Muscle of leg (tissue), 11 donors: ENCODE data around the gene RAB3GAP1. TPM values are rescaled to one million over a fixed set of nuclear protein-coding genes. Genes with fewer than 3 reads are reported as not detected.
"Not testable (repeated sequence)": the region's sequence is repeated elsewhere in the genome, so short reads cannot be mapped to it uniquely, and the experiment has no call there.

Source experiments
- DNase-seq: peaks from one replicate; pipeline ENCODE4 v3.0.0; 2013
- H3K27ac ChIP-seq: one replicate; pipeline ENCODE4 v1.5.1; 2013; ENCODE audit warnings: mild to moderate bottlenecking, low read length, control low read depth
- H3K27me3 ChIP-seq: one replicate; pipeline ENCODE4 v1.6.1; 2013; ENCODE audit warnings: low read length; ENCODE audit not compliant: control insufficient read depth, insufficient read depth
- H3K36me3 ChIP-seq: one replicate; pipeline ENCODE4 v1.6.1; 2013; ENCODE audit warnings: low read length; ENCODE audit not compliant: control insufficient read depth, insufficient read depth
- H3K4me1 ChIP-seq: one replicate; pipeline ENCODE4 v1.6.1; 2013; ENCODE audit warnings: low read length; ENCODE audit not compliant: control insufficient read depth, insufficient read depth
- H3K4me3 ChIP-seq: one replicate; pipeline ENCODE4 v1.5.1; 2013; ENCODE audit warnings: low read length, control low read depth
- H3K9me3 ChIP-seq: replicated peaks from 2 replicates; pipeline ENCODE4 v1.6.1; 2013; ENCODE audit warnings: low read depth, low read length; ENCODE audit not compliant: control insufficient read depth
- WGBS: methylation state at CpG from one replicate; pipeline ENCODE4 v1.1.5; 2013; ENCODE audit warnings: missing lambda C conversion rate; ENCODE audit not compliant: insufficient coverage; 5-methylcytosine and 5-hydroxymethylcytosine counted together
- polyA plus RNA-seq, 8 donors: library from polyadenylated mRNA; unstranded; fragments of 120-200 nt; gene quantifications; one replicate each; pipeline versions ENCODE4 v1.2.1 to v1.2.3, GENCODE V29; 2013; ENCODE audit warnings: inconsistent platforms in 1 of 8, low replicate concordance in 1 of 8; ENCODE audit not compliant: insufficient read length in 8 of 8, insufficient read depth in 1 of 8
- total RNA-seq: library from RNA; stranded (reverse); fragments of 120-200 nt; gene quantifications from one replicate; pipeline ENCODE4 v1.2.4, GENCODE V29; 2013

The RAB3GAP1 gene
- total and polyA plus RNA-seq, 9 donors, result 28.7 to 38.3 (median 33.5) TPM

DNA sequence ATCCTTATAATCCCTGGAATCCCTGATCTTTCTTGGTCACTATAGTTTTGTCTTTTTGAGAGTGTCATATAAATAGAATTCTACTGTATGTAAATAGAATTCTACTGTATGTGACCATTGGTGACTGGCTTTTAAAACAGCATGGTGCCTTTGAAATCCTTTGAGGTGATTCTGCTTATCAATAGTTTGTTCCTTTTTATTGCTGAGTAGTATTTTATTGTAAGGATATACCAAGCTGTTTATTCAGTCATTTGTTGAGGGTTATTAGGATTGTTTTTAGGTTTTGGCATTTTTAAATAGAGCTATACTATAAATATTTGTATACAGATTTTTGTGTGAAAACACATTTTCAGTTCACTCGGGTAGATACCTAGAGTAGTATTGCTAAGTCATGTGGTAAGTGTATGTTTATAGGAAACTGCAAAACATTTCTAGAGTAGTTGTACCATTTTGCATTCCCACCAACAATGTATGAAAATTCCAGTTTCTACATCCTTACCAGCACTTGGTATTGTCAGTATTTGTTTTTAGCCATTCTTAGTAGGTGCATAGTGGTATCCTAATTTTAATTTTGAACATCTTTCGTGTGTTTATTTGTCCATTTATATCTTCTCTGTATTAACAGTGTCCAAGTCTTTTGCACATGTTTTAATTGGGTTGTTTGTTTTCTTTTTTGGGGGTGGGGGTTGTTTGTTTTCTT lies 45.6 kb downstream of the RAB3GAP1 start:
- Histone ChIP-seq H3K4me1 (no peaks in the 10 kb centered on the region), H3K27me3 (no peaks in the 10 kb centered on the region), H3K9me3 (no peaks in the 10 kb centered on the region), H3K27ac (no peak overlapping the region), H3K36me3 (peaks cover 6% of the 10 kb centered on the region), H3K4me3 (no peak overlapping the region)
- WGBS, result no CpG with 5 or more reads among the region's 2 CpGs
- no peak for DNase-seq

DNA sequence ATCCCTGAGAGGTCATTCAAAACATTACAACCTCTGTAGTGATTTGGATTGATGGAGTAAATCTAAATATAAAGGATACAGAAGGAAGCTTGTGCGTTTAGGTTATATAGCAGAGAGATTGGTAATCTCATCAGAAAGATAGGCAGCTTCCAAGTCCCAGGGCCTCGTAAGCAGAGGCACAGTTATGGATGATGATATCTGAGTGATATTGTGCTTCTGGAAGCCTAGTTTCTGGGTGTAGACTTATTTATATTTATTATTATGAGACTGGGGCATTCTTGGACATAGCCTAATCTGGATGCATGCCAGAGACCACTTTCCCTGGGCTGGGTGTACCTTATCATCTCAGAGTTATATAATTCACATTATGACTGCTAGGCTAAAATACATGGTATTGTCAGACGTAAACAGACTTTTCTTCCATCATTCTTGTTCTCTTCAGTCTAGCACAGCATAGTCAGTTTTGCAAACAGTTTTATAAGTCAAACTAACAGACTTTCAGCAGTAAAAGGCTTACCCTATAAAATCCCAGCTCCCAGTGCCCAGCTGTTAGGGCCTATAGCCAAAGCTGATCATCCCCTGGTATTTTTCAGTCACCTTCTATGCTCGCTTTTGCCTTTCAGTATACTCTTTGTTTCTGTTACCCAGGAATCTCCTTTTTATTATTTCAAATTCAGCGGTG lies 47.9 kb downstream of the RAB3GAP1 start:
- Histone ChIP-seq H3K36me3 (no peaks in the 10 kb centered on the region), H3K27ac (no peak overlapping the region), H3K9me3 (peaks cover 3% of the 10 kb centered on the region), H3K4me1 (no peaks in the 10 kb centered on the region), H3K4me3 (no peak overlapping the region), H3K27me3 (no peaks in the 10 kb centered on the region)
- WGBS, result no CpG with 5 or more reads among the region's 5 CpGs
- DNase-seq, result peak; percentile 11

DNA sequence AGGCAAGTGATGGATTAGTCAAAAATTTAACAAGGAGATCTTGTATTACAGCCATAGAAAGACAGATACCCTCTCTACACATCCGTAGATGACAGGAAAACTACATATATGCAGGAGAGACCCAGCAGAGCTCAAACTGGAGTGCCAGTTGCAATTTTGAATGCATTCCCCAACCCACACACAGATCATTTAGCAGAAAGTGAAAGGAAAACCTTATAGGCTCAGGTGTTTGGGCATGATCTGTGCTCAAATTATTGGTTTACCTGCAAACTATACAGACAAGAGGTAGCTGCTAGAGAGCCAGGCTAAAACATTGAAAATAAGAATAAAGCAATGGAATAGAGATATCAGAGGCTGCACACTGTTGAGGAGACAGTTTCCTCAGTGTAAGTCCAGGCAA lies 51.8 kb downstream of the RAB3GAP1 start:
- Histone ChIP-seq H3K4me1 (no peaks in the 10 kb centered on the region), H3K36me3 (no peaks in the 10 kb centered on the region), H3K27ac (no peak overlapping the region), H3K4me3 (no peak overlapping the region), H3K9me3 (peaks cover 5% of the 10 kb centered on the region), H3K27me3 (no peaks in the 10 kb centered on the region)
- DNase-seq, result no peak
- no CpG with 5 or more reads among the region's 1 CpG for WGBS

DNA sequence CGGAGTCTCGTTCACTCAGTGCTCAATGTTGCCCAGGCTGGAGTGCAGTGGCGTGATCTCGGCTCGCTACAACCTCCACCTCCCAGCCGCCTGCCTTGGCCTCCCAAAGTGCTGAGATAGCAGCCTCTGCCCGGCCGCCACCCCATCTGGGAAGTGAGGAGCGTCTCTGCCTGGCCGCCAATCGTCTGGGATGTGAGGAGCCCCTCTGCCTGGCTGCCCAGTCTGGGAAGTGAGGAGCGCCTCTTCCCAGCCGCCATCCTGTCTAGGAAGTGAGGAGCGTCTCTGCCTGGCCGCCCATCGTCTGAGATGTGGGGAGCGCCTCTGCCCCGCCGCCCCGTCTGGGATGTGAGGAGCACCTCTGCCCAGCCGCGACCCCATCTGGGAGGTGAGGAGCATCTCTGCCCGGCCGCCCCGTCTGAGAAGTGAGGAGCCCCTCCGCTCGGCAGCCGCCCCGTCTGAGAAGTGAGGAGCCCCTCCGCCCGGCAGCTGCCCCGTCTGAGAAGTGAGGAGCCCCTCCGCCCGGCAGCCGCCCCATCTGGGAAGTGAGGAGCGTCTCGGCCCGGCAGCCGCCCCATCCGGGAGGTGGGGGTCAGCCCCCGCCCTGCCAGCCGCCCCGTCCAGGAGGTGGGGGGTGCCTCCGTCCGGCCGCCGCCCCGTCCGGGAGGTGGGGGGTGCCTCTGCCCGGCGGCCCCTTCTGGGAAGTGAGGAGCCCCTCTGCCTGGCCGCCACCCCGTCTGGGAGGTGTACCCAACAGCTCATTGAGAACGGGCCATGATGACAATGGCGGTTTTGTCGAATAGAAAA lies 53.6 kb downstream of the RAB3GAP1 start:
- H3K9me3 ChIP-seq, result not testable (repeated sequence)
- WGBS, result 95% methylated on average over 21 of the region's 56 CpGs

DNA sequence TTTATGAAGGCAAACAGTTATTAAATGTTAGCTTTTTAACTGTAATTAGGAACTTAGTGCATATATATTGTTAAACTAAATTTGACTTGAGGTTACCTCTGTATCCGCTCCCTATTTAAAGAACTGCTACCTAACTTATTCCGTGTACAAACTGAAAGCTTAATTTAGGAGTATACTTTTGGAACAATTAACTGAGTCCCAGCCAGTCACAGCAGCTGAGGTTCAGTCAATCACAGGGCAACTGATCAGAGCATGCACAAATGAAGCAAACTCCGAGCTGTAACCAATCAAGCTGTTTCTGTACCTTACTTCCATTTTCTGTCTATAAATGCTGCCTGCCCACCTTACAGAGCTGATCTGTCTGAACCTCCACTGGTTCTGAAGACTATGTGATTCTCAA lies 61.2 kb downstream of the RAB3GAP1 start:
- Histone ChIP-seq H3K4me3 (no peak overlapping the region), H3K27ac (no peak overlapping the region), H3K27me3 (no peaks in the 10 kb centered on the region), H3K4me1 (no peaks in the 10 kb centered on the region), H3K36me3 (peaks cover 9% of the 10 kb centered on the region), H3K9me3 (no peaks in the 10 kb centered on the region)
- 100% methylated on average over 1 of the region's 3 CpGs for WGBS
- DNase-seq, result no peak

More for the DNA sequence above, 53.6 kb downstream of the RAB3GAP1 start:
- not testable (repeated sequence) for DNase-seq, H3K27ac ChIP-seq, H3K36me3 ChIP-seq, H3K4me3 ChIP-seq, H3K4me1 ChIP-seq, H3K27me3 ChIP-seq

DNA sequence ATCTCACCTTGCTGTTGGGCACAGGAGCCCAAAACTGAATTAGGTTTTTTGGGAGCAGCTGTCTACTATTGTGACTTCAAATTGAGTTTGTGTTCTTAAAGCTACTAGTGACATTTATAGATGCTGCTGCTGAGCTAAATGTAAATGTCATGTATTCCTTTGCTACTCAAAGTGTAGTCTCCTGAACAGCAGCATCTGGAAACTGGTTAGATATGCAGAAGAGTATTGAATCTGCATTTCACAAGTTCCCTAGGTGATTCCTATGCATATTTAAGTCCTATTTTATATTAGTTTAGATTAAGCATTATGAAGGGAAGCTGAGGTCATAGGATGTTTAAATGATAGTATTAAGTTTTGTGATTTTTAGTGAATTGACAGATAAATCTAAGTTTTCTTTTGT lies 67.5 kb downstream of the RAB3GAP1 start:
- H3K36me3 ChIP-seq, result peaks cover 4% of the 10 kb centered on the region
- H3K27ac ChIP-seq, result no peak overlapping the region
- no peaks in the 10 kb centered on the region for H3K9me3 ChIP-seq
- H3K27me3 ChIP-seq, result no peaks in the 10 kb centered on the region
- DNase-seq, result no peak
- no peak overlapping the region for H3K4me3 ChIP-seq
- no peaks in the 10 kb centered on the region for H3K4me1 ChIP-seq

DNA sequence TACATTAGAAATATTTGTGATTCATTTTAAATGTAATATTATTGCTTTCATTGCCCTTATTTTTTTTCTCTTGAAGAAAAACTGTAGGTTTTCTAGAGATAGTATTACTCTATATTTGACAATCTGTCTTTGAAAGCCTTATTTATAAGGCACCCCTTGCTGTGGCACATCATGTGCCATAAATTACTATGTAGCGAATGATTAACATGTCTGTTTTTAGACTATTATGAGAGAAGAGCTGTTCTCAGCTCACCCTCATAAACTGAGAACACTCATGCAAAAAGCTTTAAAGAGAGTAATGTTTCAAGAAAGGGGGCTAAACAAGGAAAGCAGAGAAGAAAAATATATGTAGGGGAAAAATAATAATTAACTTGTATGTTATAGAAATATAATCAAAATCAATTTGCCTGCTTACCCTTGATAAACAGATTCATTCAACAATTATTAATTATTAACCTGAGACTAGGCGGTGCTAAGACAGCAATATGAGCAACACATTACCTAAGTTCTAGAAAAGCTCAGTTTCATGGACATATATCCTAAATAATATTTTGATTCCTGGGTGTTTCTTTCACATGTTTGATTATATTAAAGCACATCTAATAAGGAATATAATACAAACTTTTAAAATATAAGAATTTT lies 69.0 kb downstream of the RAB3GAP1 start:
- DNase-seq, result no peak
- H3K4me1 ChIP-seq, result no peaks in the 10 kb centered on the region
- no peaks in the 10 kb centered on the region for H3K9me3 ChIP-seq
- H3K36me3 ChIP-seq, result peaks cover 4% of the 10 kb centered on the region
- WGBS, result no CpG with 5 or more reads among the region's 2 CpGs
- no peak overlapping the region for H3K27ac ChIP-seq
- H3K27me3 ChIP-seq, result no peaks in the 10 kb centered on the region
- no peak overlapping the region for H3K4me3 ChIP-seq

DNA sequence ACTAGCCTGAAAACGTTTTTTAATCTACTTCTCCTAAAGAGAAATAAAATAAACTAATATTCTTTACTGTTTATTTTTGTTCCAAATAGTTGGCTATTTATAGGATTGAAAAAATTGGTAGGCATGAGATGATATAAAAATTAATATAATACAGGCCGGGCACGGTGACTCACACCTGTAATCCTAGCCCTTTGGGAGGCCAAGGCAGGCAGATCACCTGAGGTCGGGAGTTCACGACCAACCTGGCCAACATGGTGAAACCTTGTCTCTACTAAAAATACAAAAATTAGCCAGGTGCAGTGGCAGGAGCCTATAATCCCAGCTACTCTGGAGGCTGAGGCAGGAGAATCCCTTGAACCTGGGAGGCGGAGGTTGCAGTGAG lies 69.6 kb downstream of the RAB3GAP1 start:
- not testable (repeated sequence) for H3K27ac ChIP-seq, H3K36me3 ChIP-seq, H3K4me3 ChIP-seq, H3K4me1 ChIP-seq, H3K27me3 ChIP-seq, H3K9me3 ChIP-seq, DNase-seq
- no CpG with 5 or more reads among the region's 6 CpGs for WGBS

DNA sequence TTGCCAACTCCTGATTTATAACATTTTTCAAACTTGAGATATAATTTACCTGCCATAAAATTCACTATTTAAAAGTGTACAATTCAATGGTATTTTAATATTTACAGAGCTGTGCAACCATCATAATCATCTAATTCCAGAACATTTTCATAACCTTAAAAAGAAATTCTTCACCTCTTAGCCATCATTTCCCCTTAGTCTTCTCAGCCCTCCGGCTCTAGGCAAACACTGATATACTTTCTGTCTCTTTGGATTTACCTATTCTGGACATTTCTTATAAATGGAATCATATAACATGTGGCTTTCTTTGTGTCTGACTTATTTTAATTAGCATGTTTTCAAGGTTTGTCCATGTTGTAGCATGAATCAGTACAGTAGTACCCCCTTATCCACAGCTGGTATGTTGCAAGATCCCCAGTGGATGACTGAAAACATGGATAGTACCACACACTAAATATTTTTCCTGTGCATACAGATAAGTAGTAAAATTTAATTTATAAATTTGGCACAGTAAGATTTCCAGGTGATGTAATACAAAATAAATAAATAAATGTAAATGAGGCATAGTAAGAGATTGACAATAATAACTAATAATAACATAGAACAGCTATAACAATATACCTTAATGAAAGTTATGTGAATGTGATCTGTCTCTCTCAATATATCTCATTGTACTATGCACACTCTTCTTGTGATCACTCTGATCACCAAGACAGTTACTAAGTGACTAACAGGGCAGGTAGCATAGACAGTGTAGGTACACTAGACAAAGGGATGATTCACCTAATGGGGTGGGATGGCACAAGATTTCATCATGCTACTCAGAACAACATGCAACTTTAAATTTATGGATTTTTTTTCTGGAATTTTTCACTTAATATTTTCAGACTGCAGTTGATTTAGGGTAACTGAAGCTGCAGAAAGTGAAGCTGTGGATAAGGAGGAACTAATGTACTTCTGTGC lies 73.1 kb downstream of the RAB3GAP1 start:
- WGBS, result no CpG with 5 or more reads among the region's 1 CpG
- H3K36me3 ChIP-seq, result peaks cover 6% of the 10 kb centered on the region
- H3K27me3 ChIP-seq, result no peaks in the 10 kb centered on the region
- no peak overlapping the region for H3K4me3 ChIP-seq
- DNase-seq, result no peak
- no peaks in the 10 kb centered on the region for H3K4me1 ChIP-seq
- no peak overlapping the region for H3K27ac ChIP-seq
- no peaks in the 10 kb centered on the region for H3K9me3 ChIP-seq
